Measurements from ENCODE around the gene EIF6. TPM values are rescaled to one million over a fixed set of nuclear protein-coding genes. Genes with fewer than 3 reads are reported as not detected.

Gene EIF6
- total RNA-seq, 4 donors from 2014 or later: 111 to 229 (median 174) TPM

GRCh38 chr20:35291654-35292503, 7.3 kb upstream of the EIF6 start, which contains the start of gene FAM83C:
TSS of gene FAM83C (minus strand) at chr20:35292425. CDS start at chr20:35292304, 121 bp downstream.
- Histone ChIP-seq H3K36me3 (no peaks in the 10 kb centered on the region), H3K4me1 (peaks cover 22% of the 10 kb centered on the region), H3K9me3 (no peaks in the 10 kb centered on the region), H3K27ac (peak within 1 kb of the TSS; percentile 65), H3K4me3 (peak within 1 kb of the TSS; percentile 42), H3K27me3 (peaks cover 8% of the 10 kb centered on the region)
- no peak for TF ChIP-seq POLR2A (IDR thresholded peaks at IDR 0.05)
- TF ChIP-seq EP300 (IDR thresholded peaks at IDR 0.05): no peak
- TF ChIP-seq POLR2AphosphoS5 (IDR thresholded peaks at IDR 0.05): no peak
- TF ChIP-seq CTCF (IDR thresholded peaks at IDR 0.05): no peak
- no peak for DNase-seq (ENCODE audit: low spot score in 2 of 2)
- 41% methylated on average over 23 of the region's 40 CpGs for WGBS

DNA sequence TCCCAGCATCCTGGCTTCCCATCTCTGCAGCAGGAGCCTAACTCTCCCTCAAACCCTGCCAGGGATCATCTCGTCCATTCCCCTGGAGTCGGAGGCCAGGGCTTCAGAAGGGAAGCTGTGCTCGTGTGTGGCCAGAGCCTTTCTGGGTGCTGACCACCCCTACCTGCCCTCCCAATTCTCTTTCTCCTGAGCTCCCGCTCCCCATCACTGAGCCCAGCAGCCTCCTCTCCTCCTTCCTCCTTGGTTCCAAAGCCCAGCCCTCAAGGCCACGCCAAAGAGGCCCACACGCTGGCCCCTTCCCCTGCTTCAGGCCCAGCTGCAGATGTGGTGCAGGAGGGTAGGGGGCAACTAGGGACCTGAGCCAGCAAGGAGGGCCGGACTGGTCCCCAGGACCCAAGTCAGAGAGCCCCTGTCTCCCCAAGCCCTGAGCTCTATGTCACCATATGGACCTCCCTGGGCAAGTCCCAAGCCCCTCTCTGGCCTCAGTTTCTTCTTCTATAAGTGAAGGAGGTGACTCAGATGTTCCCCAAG, 6.4 kb upstream of the EIF6 start:
- H3K4me3 ChIP-seq: peak overlapping the region; percentile 42
- H3K27me3 ChIP-seq: peaks cover 4% of the 10 kb centered on the region
- no peak overlapping the region for H3K27ac ChIP-seq
- TF ChIP-seq POLR2AphosphoS5 (IDR thresholded peaks at IDR 0.05): no peak
- H3K9me3 ChIP-seq: no peaks in the 10 kb centered on the region
- DNase-seq (ENCODE audit: low spot score in 2 of 2): no peak
- H3K36me3 ChIP-seq: no peaks in the 10 kb centered on the region
- peaks cover 22% of the 10 kb centered on the region for H3K4me1 ChIP-seq
- WGBS: 61% methylated on average over 3 of the region's 7 CpGs

DNA sequence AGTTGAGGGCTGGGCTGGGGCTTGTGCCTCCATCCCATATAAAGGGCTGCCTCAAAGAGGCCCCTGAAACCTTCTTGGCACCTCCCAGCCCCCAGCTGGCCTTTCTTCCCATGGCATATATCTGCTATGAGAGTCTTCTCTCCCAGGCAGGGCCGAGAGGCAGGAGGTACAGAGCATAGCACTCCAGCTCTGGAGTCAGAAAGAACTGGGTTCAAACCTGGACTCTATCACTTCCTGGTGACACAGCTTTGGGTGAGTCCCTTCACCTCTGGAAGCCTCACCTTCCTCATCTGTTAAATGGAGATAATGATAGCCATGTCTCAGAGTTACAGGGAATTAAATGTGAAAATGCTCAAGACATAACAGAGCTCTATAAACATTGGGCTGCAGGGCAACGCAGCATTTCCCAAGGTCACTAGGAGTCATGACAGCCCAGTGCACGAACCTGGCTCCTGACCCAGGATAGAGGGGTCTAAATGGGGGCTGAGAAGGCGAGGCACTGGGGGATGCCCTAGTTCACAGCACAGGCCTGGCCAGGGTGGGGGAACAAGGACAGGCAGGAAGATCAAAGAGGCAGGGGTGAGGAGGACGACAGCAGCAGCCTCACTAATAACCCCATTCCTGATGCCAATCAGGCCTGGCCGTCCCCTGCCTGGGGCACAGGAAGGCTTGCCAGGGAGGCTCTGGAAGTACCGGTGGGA, 5.8 kb upstream of the EIF6 start:
- 49% methylated on average over 5 of the region's 7 CpGs for WGBS
- DNase-seq (ENCODE audit: low spot score in 2 of 2): no peak
- peaks cover 25% of the 10 kb centered on the region for H3K4me1 ChIP-seq
- TF ChIP-seq CTCF (IDR thresholded peaks at IDR 0.05): no peak
- no peak for TF ChIP-seq EP300 (IDR thresholded peaks at IDR 0.05)
- no peak for TF ChIP-seq POLR2AphosphoS5 (IDR thresholded peaks at IDR 0.05)
- no peak for TF ChIP-seq POLR2A (IDR thresholded peaks at IDR 0.05)
- no peaks in the 10 kb centered on the region for H3K36me3 ChIP-seq
- H3K4me3 ChIP-seq: peak overlapping the region; percentile 42
- no peaks in the 10 kb centered on the region for H3K9me3 ChIP-seq
- H3K27me3 ChIP-seq: peaks cover 4% of the 10 kb centered on the region
- H3K27ac ChIP-seq: no peak overlapping the region

GRCh38 chr20:35288325-35289060, 3.9 kb upstream of the EIF6 start:
- TF ChIP-seq POLR2AphosphoS5 (IDR thresholded peaks at IDR 0.05) (no peak), CTCF (IDR thresholded peaks at IDR 0.05) (no peak), POLR2A (IDR thresholded peaks at IDR 0.05) (no peak), EP300 (IDR thresholded peaks at IDR 0.05) (no peak)
- Histone ChIP-seq H3K36me3 (no peaks in the 10 kb centered on the region), H3K27me3 (no peaks in the 10 kb centered on the region), H3K9me3 (no peaks in the 10 kb centered on the region), H3K4me1 (peaks cover 36% of the 10 kb centered on the region), H3K27ac (no peak overlapping the region), H3K4me3 (no peak overlapping the region)
- 82% methylated on average over 9 of the region's 19 CpGs for WGBS
- DNase-seq (ENCODE audit: low spot score in 2 of 2): no peak

GRCh38 chr20:35287509-35288324, 3.1 kb upstream of the EIF6 start:
- Histone ChIP-seq H3K27ac (no peak overlapping the region), H3K9me3 (no peaks in the 10 kb centered on the region), H3K4me3 (no peak overlapping the region), H3K36me3 (no peaks in the 10 kb centered on the region), H3K4me1 (peaks cover 43% of the 10 kb centered on the region), H3K27me3 (no peaks in the 10 kb centered on the region)
- WGBS: 95% methylated on average over 15 of the region's 28 CpGs
- no peak for TF ChIP-seq POLR2AphosphoS5 (IDR thresholded peaks at IDR 0.05)
- TF ChIP-seq EP300 (IDR thresholded peaks at IDR 0.05): no peak
- TF ChIP-seq CTCF (IDR thresholded peaks at IDR 0.05): no peak
- no peak for TF ChIP-seq POLR2A (IDR thresholded peaks at IDR 0.05)
- DNase-seq (ENCODE audit: low spot score in 2 of 2): no peak
